Type B pancreatic cell (in vitro differentiated cells): ENCODE results near the gene MOGAT1. TPM values are rescaled to one million over a fixed set of nuclear protein-coding genes. Genes with fewer than 3 reads are reported as not detected.
"Not testable (repeated sequence)": the region's sequence is repeated elsewhere in the genome, so short reads cannot be mapped to it uniquely, and the experiment has no call there.

ENCODE experiments used
- DNase-seq: peaks from one replicate; pipeline ENCODE4 v3.0.0; 2021; ENCODE audit warnings: mixed read lengths; ENCODE audit not compliant: unreplicated experiment; ENCODE audit errors: extremely low spot score
- H3K27ac Mint-ChIP-seq: 2 replicates; pipeline ENCODE4 v1.8.0; 2021; ENCODE audit warnings: mild to moderate bottlenecking, mixed read lengths
- H3K27me3 Mint-ChIP-seq: 2 replicates; pipeline ENCODE4 v1.8.0; 2021; ENCODE audit warnings: mixed read lengths
- H3K36me3 Mint-ChIP-seq: 2 replicates; pipeline ENCODE4 v1.8.0; 2021; ENCODE audit warnings: mixed read lengths
- H3K4me1 Mint-ChIP-seq: one replicate; pipeline ENCODE4 v1.8.0; 2021; ENCODE audit warnings: mixed read lengths; ENCODE audit not compliant: unreplicated experiment
- H3K4me3 Mint-ChIP-seq: 2 replicates; pipeline ENCODE4 v1.8.0; 2021; ENCODE audit warnings: mild to moderate bottlenecking, mixed read lengths
- H3K9me3 Mint-ChIP-seq: 2 replicates; pipeline ENCODE4 v1.8.0; 2021; ENCODE audit warnings: mixed read lengths
- total RNA-seq: library from RNA; stranded (reverse); gene quantifications from 2 replicates; pipeline ENCODE4 v1.2.1, GENCODE V29; 2021; ENCODE audit warnings: low replicate concordance
- TF ChIP-seq, protein P1 (sequence below): fragments of 200-600 bp; sonication (generic); conservative IDR thresholded peaks from 2 replicates; pipeline ENCODE4 v1.5.0; 2021; ENCODE audit warnings: antibody characterized with exemption, mild to moderate bottlenecking

MOGAT1 gene
- total RNA-seq, 1 donor from 2014 or later = not detected

- Mint-ChIP-seq H3K36me3 (no peaks in the 10 kb centered on the region), H3K27me3 (peaks cover 4% of the 10 kb centered on the region), H3K27ac (peak overlapping the region; percentile 39), H3K9me3 (no peaks in the 10 kb centered on the region), H3K4me3 (no peak overlapping the region), H3K4me1 (peaks cover 28% of the 10 kb centered on the region)
- TF ChIP-seq, protein P1, sequence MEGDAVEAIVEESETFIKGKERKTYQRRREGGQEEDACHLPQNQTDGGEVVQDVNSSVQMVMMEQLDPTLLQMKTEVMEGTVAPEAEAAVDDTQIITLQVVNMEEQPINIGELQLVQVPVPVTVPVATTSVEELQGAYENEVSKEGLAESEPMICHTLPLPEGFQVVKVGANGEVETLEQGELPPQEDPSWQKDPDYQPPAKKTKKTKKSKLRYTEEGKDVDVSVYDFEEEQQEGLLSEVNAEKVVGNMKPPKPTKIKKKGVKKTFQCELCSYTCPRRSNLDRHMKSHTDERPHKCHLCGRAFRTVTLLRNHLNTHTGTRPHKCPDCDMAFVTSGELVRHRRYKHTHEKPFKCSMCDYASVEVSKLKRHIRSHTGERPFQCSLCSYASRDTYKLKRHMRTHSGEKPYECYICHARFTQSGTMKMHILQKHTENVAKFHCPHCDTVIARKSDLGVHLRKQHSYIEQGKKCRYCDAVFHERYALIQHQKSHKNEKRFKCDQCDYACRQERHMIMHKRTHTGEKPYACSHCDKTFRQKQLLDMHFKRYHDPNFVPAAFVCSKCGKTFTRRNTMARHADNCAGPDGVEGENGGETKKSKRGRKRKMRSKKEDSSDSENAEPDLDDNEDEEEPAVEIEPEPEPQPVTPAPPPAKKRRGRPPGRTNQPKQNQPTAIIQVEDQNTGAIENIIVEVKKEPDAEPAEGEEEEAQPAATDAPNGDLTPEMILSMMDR = no peak
- no peak for DNase-seq
Measured at GRCh38 chr2:222751821-222752719, 80.6 kb downstream of the MOGAT1 start.

DNA sequence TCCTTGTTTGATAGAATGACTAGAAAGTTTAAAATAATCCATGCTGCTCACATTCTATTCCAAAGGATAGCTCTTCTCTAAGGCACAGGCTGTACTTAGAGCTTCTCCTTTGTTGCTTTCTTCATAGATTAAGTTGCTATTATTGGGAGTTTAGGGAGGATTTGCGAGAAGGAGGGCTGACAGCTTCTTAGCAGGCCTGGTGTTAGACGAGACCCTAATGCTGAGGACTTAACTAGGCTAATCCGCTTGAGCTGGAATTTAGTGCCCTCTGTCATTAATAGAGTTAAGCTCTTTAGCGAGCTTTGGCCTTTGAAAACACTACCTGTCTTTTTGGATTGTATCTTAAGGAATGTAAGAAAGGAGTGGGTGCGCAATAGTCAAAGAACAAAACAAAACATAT lies 81.3 kb downstream of the MOGAT1 start:
- no peaks in the 10 kb centered on the region for H3K9me3 Mint-ChIP-seq
- H3K36me3 Mint-ChIP-seq = no peaks in the 10 kb centered on the region
- H3K4me3 Mint-ChIP-seq = peak overlapping the region; percentile 4
- peaks cover 28% of the 10 kb centered on the region for H3K4me1 Mint-ChIP-seq
- DNase-seq = no peak
- H3K27ac Mint-ChIP-seq = peak overlapping the region; percentile 39
- peaks cover 4% of the 10 kb centered on the region for H3K27me3 Mint-ChIP-seq
- TF ChIP-seq, protein P1 = no peak

DNA sequence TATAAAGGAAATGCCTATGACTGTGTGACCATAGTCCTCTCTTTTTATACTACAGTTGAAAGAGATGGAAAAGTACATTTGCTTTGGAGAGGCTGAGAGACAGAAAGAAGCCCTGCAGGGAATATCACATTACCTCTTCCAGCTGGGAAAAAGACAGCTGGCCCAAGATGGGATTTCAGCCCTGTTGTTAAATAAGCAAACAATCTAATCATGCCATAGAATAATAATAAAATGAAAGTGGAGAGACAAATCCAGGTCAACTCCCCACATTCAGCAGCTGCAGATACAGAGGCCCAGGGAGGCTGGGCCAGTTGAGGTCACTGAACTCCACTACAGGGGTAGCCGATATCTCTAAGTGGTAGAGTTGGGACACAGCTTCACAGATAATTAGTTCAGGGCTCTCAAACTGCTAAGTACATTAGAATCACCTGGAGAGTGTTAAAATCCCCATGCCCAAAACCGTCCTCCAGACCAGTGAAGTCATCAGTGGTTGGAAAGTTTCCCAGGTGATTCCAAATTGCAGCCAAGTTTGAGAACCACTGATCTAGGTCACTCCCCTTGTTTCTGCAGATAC lies 81.9 kb downstream of the MOGAT1 start:
- Mint-ChIP-seq H3K36me3 (no peaks in the 10 kb centered on the region), H3K27me3 (peaks cover 4% of the 10 kb centered on the region), H3K27ac (no peak overlapping the region), H3K9me3 (no peaks in the 10 kb centered on the region), H3K4me3 (peak overlapping the region; percentile 4), H3K4me1 (peaks cover 28% of the 10 kb centered on the region)
- no peak for DNase-seq
- TF ChIP-seq, protein P1 = no peak

GRCh38 chr2:222754324-222754930 lies 83.0 kb downstream of the MOGAT1 start:
- H3K27me3 Mint-ChIP-seq = peaks cover 4% of the 10 kb centered on the region
- H3K9me3 Mint-ChIP-seq = no peaks in the 10 kb centered on the region
- no peak overlapping the region for H3K27ac Mint-ChIP-seq
- TF ChIP-seq, protein P1 = no peak
- peaks cover 28% of the 10 kb centered on the region for H3K4me1 Mint-ChIP-seq
- H3K4me3 Mint-ChIP-seq = no peak overlapping the region
- H3K36me3 Mint-ChIP-seq = no peaks in the 10 kb centered on the region
- no peak for DNase-seq

GRCh38 chr2:222755593-222755992 lies 84.1 kb downstream of the MOGAT1 start:
- DNase-seq, H3K27ac Mint-ChIP-seq, H3K4me3 Mint-ChIP-seq, H3K27me3 Mint-ChIP-seq, H3K36me3 Mint-ChIP-seq, H3K9me3 Mint-ChIP-seq: not testable (repeated sequence)
- H3K4me1 Mint-ChIP-seq = peaks cover 28% of the 10 kb centered on the region

DNA sequence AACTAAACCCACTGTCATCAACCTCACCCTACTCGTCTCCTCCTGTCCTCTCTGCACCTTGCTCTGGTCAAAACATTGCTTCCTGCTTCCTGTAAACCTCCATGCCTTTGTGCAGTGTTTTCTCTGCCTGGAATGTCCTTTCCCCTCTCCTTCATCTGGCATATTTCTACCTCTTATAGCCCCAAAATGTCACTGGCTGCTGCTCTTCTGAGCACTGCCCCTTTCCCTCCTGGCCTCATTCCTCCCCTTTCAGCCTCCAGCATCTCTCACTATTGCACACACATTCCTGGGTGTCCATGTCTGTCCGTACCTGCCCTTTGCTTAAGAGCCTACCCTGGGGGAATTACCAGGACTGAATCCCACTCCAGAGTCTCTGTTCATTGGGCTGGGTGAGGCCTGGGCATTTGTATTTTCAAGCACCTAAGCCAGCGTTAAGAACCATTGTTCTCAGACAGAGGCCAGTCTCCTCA lies 84.9 kb downstream of the MOGAT1 start:
- H3K4me1 Mint-ChIP-seq = peaks cover 28% of the 10 kb centered on the region
- no peak overlapping the region for H3K4me3 Mint-ChIP-seq
- no peaks in the 10 kb centered on the region for H3K9me3 Mint-ChIP-seq
- H3K27ac Mint-ChIP-seq = no peak overlapping the region
- TF ChIP-seq, protein P1 = no peak
- H3K36me3 Mint-ChIP-seq = no peaks in the 10 kb centered on the region
- H3K27me3 Mint-ChIP-seq = peaks cover 4% of the 10 kb centered on the region
- no peak for DNase-seq
